Measurements from ENCODE around the gene NOC2L. TPM values are rescaled to one million over a fixed set of nuclear protein-coding genes. Genes with fewer than 3 reads are reported as not detected.

Gene NOC2L
- total RNA-seq, 1 donor from 2014 or later = 106 TPM

GRCh38 chr1:965526-966134 lies 6.6 kb upstream of the NOC2L start:
- Mint-ChIP-seq H3K36me3 (ENCODE audit: low read depth) (no peaks in the 10 kb centered on the region), H3K27me3 (ENCODE audit: low read depth) (peaks cover 46% of the 10 kb centered on the region), H3K4me1 (no peaks in the 10 kb centered on the region), H3K4me3 (peak overlapping the region; percentile 31), H3K9me3 (no peaks in the 10 kb centered on the region), H3K27ac (ENCODE audit: unreplicated experiment) (no peak overlapping the region)
- TF ChIP-seq CTCF (conservative IDR thresholded peaks at IDR 0.05) = no peak
- DNase-seq (ENCODE audit: low read depth, low spot score) = no peak

GRCh38 chr1:964691-965525 lies 5.9 kb upstream of the NOC2L start:
- TF ChIP-seq CTCF (conservative IDR thresholded peaks at IDR 0.05) = no peak
- no peak overlapping the region for H3K27ac Mint-ChIP-seq (ENCODE audit: unreplicated experiment)
- H3K4me3 Mint-ChIP-seq = peak overlapping the region; percentile 78
- H3K9me3 Mint-ChIP-seq = no peaks in the 10 kb centered on the region
- H3K4me1 Mint-ChIP-seq = no peaks in the 10 kb centered on the region
- peaks cover 43% of the 10 kb centered on the region for H3K27me3 Mint-ChIP-seq (ENCODE audit: low read depth)
- DNase-seq (ENCODE audit: low read depth, low spot score) = no peak
- H3K36me3 Mint-ChIP-seq (ENCODE audit: low read depth) = no peaks in the 10 kb centered on the region

- peak overlapping the region; percentile 47 for H3K4me3 Mint-ChIP-seq
- no peak for DNase-seq (ENCODE audit: low read depth, low spot score)
- no peak for TF ChIP-seq CTCF (conservative IDR thresholded peaks at IDR 0.05)
- no peaks in the 10 kb centered on the region for H3K4me1 Mint-ChIP-seq
- H3K27ac Mint-ChIP-seq (ENCODE audit: unreplicated experiment) = no peak overlapping the region
- peaks cover 33% of the 10 kb centered on the region for H3K27me3 Mint-ChIP-seq (ENCODE audit: low read depth)
- H3K9me3 Mint-ChIP-seq = no peaks in the 10 kb centered on the region
- H3K36me3 Mint-ChIP-seq (ENCODE audit: low read depth) = no peaks in the 10 kb centered on the region
Observed at GRCh38 chr1:963746-964525, 4.9 kb upstream of the NOC2L start.

GRCh38 chr1:963301-963651 lies 4.2 kb upstream of the NOC2L start:
- H3K36me3 Mint-ChIP-seq (ENCODE audit: low read depth) = no peaks in the 10 kb centered on the region
- H3K27me3 Mint-ChIP-seq (ENCODE audit: low read depth) = peaks cover 27% of the 10 kb centered on the region
- H3K9me3 Mint-ChIP-seq = no peaks in the 10 kb centered on the region
- H3K4me1 Mint-ChIP-seq = peaks cover 4% of the 10 kb centered on the region
- H3K27ac Mint-ChIP-seq (ENCODE audit: unreplicated experiment) = no peak overlapping the region
- peak overlapping the region; percentile 38 for H3K4me3 Mint-ChIP-seq
- no peak for DNase-seq (ENCODE audit: low read depth, low spot score)
- no peak for TF ChIP-seq CTCF (conservative IDR thresholded peaks at IDR 0.05)

- H3K27ac Mint-ChIP-seq (ENCODE audit: unreplicated experiment) = no peak overlapping the region
- no peak for TF ChIP-seq CTCF (conservative IDR thresholded peaks at IDR 0.05)
Observed at GRCh38 chr1:962381-963300, 3.6 kb upstream of the NOC2L start.

More at GRCh38 chr1:962381-963300, 3.6 kb upstream of the NOC2L start:
- H3K9me3 Mint-ChIP-seq = no peaks in the 10 kb centered on the region
- peak overlapping the region; percentile 81 for H3K4me3 Mint-ChIP-seq
- no peak for DNase-seq (ENCODE audit: low read depth, low spot score)
- H3K4me1 Mint-ChIP-seq = peaks cover 9% of the 10 kb centered on the region
- peaks cover 20% of the 10 kb centered on the region for H3K27me3 Mint-ChIP-seq (ENCODE audit: low read depth)
- no peaks in the 10 kb centered on the region for H3K36me3 Mint-ChIP-seq (ENCODE audit: low read depth)

All from neural crest cell (in vitro differentiated cells).